ENCODE data around the gene CCDC138.

Gene CCDC138

DNA sequence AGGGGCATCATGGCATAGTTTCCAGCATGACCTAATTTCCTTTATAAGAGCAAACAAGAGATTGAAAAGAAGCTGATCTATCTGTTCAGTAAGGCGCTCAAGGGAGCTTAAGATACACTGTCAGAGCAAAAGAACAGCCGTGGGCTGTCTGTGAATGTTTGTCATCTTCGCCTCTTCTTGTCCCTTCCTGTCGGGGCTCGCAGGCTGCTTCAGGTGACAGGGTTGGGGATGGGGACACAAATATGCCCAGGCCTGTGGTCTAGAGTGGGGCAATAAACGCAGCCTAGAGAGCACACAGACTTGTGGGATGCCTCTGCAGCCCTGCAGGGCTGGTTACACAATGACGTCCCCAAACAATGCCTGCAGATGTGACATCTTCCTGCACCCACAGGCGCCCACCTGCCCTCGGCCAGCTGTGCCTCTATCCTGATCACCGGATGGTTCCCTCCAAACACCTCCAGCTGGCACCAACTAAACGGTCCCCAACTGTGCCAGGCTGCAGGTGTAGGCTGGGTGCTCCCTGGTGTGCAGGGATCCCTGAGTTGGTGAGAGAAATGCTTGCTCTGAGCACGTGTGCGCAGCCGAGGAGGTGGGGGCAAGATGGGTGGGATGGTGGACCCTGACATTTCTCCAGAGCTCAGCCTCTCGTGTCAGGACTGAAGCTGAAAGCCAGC is 129.7 kb downstream of the CCDC138 start:
- H3K36me3 ChIP-seq = no peaks in the 10 kb centered on the region
- H3K4me3 ChIP-seq = no peak overlapping the region
- H3K27me3 ChIP-seq = no peaks in the 10 kb centered on the region
- no peaks in the 10 kb centered on the region for H4K20me1 ChIP-seq
- H3K9ac ChIP-seq = no peak overlapping the region
- TF ChIP-seq Cebpa-rat (IDR thresholded peaks at IDR 0.05) = no peak
- no peaks in the 10 kb centered on the region for H3K9me3 ChIP-seq
- H3K4me1 ChIP-seq = peaks cover 49% of the 10 kb centered on the region
- peak overlapping the region; percentile 39; the same call in 1 of the 2 replicates for H3K27ac ChIP-seq
- peak overlapping the region; percentile 57 for H3K4me2 ChIP-seq

DNA sequence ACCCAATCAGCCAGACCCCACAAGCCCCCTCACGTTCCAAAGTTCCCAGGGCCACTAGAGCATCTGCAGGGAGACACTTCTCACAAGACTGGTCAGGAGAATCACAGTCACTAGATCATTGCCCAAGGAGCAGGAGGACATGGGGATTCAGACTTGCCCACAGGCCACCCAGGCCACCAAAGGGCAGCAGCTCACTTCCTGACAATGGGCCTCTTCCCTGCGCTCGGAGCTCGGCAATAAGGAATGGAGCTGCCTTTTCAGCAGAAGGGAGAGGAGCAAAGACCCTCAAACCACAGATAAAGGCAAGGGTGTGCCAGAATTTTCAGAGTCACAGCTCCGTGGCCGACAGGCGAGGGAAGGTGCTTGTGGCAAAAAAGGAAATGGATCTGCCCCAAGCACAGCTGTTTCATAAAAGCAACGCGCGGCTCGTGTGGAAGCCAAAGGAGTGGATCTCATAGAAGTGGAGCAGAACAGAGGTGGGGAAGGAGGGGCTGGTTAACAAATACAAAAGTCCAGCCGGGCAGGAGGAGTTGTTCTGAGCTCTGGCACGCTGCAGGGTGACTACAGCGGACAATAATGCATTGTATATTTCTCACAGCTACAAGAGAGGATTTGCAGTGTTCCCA is 130.3 kb downstream of the CCDC138 start:
- peak overlapping the region; percentile 57 for H3K4me2 ChIP-seq
- no peak for TF ChIP-seq Cebpa-rat (IDR thresholded peaks at IDR 0.05)
- H3K9me3 ChIP-seq = no peaks in the 10 kb centered on the region
- H3K27ac ChIP-seq = peak overlapping the region; percentile 39; the same call in 1 of the 2 replicates
- H3K27me3 ChIP-seq = no peaks in the 10 kb centered on the region
- H3K36me3 ChIP-seq = no peaks in the 10 kb centered on the region
- H3K9ac ChIP-seq = no peak overlapping the region
- peaks cover 49% of the 10 kb centered on the region for H3K4me1 ChIP-seq
- no peak overlapping the region for H3K4me3 ChIP-seq
- H4K20me1 ChIP-seq = no peaks in the 10 kb centered on the region

DNA sequence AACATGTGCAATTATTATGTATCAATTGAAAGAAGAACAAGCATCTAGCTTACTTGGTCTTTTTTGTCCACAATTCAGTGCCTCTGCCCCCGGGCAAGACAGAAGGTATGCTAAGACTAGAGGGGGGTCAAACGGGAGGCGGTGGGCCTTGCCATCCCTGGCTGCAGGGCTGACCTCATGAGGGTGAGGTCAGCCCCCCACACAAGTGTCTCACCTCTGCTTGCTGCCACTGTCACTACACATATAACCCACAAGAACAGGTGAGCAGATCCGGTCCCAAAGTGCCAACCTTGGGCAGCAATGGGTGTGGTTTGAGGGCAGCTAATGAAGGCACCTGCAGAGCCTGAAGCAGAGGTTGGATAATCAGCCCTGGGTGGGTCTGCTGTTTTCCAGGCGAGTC is 131.0 kb downstream of the CCDC138 start:
- Histone ChIP-seq H3K36me3 (no peaks in the 10 kb centered on the region), H3K27me3 (no peaks in the 10 kb centered on the region), H3K9me3 (no peaks in the 10 kb centered on the region), H3K4me3 (no peak overlapping the region), H3K9ac (no peak overlapping the region), H4K20me1 (no peaks in the 10 kb centered on the region), H3K4me2 (peak overlapping the region; percentile 57), H3K4me1 (peaks cover 49% of the 10 kb centered on the region), H3K27ac (no peak overlapping the region)
- no peak for TF ChIP-seq Cebpa-rat (IDR thresholded peaks at IDR 0.05)

DNA sequence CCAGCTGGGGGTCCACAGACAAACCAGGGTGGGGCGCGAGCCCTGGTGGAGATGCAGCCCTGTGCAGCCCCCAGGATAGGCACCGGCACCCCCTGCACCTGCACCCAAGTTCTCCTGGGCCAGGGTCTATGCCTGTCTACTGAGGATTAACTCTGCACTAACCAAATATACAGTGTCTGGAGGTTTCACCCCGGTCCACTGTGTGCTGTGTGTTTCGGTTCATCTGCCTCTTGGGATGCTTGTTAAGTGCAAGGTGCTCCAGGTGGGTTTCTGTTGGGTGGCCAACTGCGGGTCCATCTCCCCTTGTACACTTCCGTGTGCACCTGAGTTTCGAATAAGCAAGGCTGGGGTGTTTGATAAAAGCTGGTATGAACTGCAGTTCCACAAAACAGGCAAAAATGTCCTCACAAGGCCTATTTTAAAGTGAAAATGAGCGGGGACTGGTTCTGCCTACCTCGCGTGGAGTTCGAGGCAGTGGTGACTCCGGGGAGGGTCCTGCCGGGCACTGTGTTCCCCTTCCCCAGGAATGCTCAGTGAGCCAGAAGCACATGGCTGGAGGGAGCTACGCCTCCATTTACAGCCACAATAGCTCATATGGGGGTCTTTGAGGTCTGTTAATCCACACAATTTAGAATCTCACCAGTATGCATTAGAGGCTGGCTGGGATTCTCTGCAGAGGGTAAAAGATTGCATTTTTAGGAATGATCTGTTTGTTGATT is 131.7 kb downstream of the CCDC138 start:
- Histone ChIP-seq H3K4me3 (no peak overlapping the region), H3K27me3 (no peaks in the 10 kb centered on the region), H3K4me2 (peak overlapping the region; percentile 37), H3K4me1 (peaks cover 51% of the 10 kb centered on the region), H3K27ac (no peak overlapping the region), H4K20me1 (no peaks in the 10 kb centered on the region), H3K9ac (no peak overlapping the region), H3K36me3 (no peaks in the 10 kb centered on the region), H3K9me3 (no peaks in the 10 kb centered on the region)
- TF ChIP-seq Cebpa-rat (IDR thresholded peaks at IDR 0.05) = no peak

DNA sequence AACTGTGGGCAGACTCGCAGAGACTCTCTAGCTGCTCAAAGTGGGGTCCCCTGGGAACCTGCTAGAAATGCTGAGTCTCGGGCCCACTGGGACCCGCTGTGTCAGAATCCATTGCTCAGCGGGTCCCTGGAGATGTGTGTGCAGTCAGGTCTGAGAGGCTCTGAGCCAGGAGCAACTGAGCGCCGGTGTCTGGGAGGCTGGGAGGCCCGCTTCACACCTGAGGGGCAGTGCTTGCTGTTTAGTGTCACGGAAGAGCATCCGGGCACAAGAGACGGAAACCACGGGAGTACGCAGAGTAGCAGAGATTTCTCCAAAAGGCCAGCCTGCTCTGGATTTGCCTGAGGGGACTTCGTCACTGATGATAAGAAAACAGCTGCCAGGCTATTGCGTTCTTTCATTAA is 132.4 kb downstream of the CCDC138 start:
- Histone ChIP-seq H3K9ac (no peak overlapping the region), H3K4me3 (no peak overlapping the region), H4K20me1 (no peaks in the 10 kb centered on the region), H3K27me3 (no peaks in the 10 kb centered on the region), H3K36me3 (no peaks in the 10 kb centered on the region), H3K9me3 (no peaks in the 10 kb centered on the region), H3K4me2 (peak overlapping the region; percentile 37), H3K4me1 (peaks cover 57% of the 10 kb centered on the region), H3K27ac (no peak overlapping the region)
- TF ChIP-seq Cebpa-rat (IDR thresholded peaks at IDR 0.05) = no peak

DNA sequence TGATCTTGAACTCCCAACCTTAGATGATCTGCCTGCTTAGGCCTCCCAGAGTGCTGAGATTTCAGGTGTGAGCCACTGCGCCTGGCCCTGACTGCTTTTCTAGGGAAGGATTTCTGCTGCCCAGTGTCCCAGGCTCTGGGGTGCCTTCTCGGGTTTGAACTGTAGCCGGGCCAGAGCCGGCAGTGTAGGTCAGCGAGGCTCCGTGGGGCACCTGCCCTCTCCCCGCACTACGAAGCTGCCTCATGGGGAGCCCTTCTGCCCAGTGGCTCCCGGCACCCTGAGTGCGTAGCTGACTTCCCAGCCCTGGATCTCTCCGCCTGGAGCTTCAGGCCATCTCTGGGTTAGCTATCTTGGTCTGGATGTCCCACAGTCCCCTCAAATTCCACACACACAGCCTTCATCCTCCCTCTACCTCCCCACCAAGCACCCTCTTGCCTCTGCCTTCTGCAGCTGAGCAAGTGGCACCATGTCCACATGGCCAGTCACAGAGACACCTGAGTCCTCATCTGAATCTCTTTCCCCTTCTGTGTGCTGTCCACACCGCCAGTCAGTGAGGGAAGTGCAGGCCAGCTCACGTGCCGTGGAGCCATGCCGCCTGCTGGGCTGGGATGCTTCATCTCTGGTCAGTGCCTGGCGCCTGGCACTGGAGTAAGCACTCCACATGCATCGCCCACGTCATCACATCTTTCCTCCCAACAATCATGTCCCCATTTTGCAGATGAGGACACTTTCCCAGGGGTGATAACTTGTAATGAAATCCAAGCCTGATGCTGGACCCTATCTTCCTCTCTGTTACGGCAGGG is 133.2 kb downstream of the CCDC138 start:
- Histone ChIP-seq H3K27me3 (no peaks in the 10 kb centered on the region), H3K4me2 (no peak overlapping the region), H3K4me1 (peaks cover 53% of the 10 kb centered on the region), H3K4me3 (no peak overlapping the region), H3K27ac (no peak overlapping the region), H4K20me1 (no peaks in the 10 kb centered on the region), H3K36me3 (no peaks in the 10 kb centered on the region), H3K9me3 (no peaks in the 10 kb centered on the region), H3K9ac (no peak overlapping the region)
- TF ChIP-seq Cebpa-rat (IDR thresholded peaks at IDR 0.05) = no peak

DNA sequence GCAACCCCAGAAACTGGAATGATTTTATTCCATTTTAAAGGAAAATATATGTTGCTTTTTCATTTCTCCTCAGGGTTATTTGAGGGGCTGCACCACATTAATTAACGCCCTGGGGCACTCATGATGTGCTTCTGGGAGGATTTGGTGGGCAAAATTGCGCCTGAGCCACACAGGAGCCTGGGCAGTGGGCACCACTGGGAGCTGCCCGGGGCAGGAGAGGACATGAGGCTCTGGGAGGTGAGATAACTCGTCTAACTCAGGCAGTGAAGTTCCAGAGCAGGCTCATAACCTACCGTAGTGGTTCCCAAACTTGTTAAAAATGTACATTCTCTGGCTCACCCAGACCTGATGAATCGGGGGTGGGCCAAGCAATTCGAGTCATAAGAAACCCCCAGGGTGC is 134.1 kb downstream of the CCDC138 start:
- Histone ChIP-seq H3K4me2 (no peak overlapping the region), H4K20me1 (no peaks in the 10 kb centered on the region), H3K4me3 (no peak overlapping the region), H3K27me3 (no peaks in the 10 kb centered on the region), H3K9me3 (no peaks in the 10 kb centered on the region), H3K9ac (no peak overlapping the region), H3K36me3 (no peaks in the 10 kb centered on the region), H3K4me1 (peaks cover 44% of the 10 kb centered on the region), H3K27ac (no peak overlapping the region)
- TF ChIP-seq Cebpa-rat (IDR thresholded peaks at IDR 0.05) = no peak

DNA sequence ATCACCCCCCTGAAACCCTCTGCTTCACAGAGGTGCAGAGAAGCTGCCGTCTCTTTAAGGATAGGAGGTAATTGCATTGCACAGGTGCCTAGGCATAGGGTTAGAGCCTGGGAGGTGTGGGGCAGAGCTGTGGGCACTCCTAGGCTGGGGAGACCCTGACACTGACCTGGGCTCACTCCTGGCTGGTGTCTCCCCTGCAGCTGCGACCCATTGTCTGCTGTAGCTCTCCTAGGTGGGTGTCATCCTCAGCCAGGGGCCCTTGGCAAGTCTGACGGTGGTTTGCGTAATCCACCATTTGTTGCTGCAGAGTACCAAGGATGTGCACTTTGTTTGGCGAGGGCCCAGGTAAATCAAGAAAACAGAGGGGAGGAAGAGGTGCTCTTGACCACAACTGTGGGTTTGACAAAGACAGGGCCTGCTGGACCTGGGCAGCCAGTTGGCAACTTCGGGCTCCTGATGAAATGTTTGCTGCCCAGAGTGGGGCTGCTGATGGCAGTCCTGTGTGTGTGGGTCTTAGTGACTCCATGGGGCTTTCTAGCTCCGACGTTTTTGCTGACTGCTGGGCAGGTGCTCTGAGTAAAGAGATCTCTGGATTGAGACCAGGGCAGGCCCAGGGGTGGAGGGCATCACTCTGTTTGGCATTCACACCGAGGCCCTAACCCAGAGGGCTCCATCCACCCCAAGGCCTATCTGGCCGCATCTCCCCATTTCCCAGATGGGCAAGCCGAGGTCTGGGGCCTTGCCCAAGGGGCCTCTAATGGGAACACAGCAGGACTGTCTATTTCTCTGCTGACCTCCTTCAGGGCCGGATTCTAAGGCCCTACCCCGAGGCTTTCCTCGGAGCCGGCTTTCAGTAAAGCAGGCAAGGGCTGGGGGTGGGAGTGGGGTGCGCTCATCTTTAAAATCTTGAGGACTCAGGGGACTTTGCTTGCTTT is 134.8 kb downstream of the CCDC138 start:
- Histone ChIP-seq H3K36me3 (no peaks in the 10 kb centered on the region), H3K27me3 (no peaks in the 10 kb centered on the region), H3K27ac (no peak overlapping the region), H3K9ac (no peak overlapping the region), H3K9me3 (no peaks in the 10 kb centered on the region), H4K20me1 (no peaks in the 10 kb centered on the region), H3K4me2 (no peak overlapping the region), H3K4me3 (no peak overlapping the region), H3K4me1 (peaks cover 39% of the 10 kb centered on the region)
- TF ChIP-seq Cebpa-rat (IDR thresholded peaks at IDR 0.05) = no peak

All from BLaER1 (cell line).